SH-SY5Y (cell line): Measurements from ENCODE around the gene MYH7B.

ENCODE experiments used
- GATA2 ChIP-seq: IDR thresholded peaks from 2 replicates; pipeline ENCODE4 v1.6.1; 2011; ENCODE audit warnings: mild to moderate bottlenecking, low read depth, low read length
- GATA3 ChIP-seq: IDR thresholded peaks from 2 replicates; pipeline ENCODE4 v1.6.1; 2011; ENCODE audit warnings: low read depth, mild to moderate bottlenecking, low read length, moderate library complexity

DNA sequence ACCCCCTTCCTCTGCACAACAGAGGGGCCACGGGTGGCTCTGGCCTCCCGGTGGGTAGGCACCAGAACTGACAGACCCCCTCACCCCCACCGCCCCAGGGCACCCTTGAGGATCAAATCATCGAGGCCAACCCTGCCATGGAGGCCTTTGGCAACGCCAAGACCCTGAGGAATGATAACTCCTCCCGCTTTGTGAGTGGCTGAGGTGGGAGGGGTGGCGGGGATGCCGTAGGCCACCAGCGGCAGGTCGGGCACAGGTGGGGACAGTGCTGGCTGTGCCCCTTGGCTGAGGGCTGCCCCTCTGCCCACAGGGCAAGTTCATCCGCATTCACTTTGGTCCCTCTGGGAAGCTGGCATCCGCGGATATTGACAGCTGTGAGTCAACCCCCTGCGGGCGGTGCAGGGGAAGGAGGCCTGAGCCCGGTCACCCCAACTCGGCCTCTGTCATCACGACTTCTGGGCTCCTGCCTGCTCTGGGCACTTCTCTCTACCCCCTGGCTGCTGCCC, 29.1 kb downstream of the MYH7B start:
- TF ChIP-seq GATA3 (no peak), GATA2 (no peak)
